ENCODE data around the gene CD72.

Gene CD72

DNA sequence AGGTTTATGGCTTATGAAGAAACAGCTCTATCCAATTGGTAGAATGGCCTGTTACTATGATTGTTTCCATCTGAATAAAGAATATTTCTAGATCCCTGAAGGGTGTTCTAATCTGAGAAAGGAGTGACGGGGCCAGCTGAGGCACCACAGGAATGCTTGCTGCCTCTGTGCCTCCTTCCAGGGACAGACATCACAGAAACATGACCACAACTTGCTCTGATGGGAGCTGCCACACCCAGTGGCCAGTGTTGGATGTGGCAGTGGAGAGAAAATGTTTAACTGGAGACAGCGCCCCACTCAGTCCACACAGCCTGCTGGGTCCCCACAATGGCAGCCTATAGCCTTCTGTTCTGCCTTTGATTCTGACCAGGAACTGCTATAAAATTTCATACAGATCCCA, 51.8 kb downstream of the CD72 start:
- TF ChIP-seq ZNF274 (IDR thresholded peaks at IDR 0.05; ENCODE audit: low read depth, low read length), result no peak
- no peak for TF ChIP-seq YY1 (IDR thresholded peaks at IDR 0.05; ENCODE audit: insufficient read depth, insufficient read length)
- TF ChIP-seq SUZ12 (IDR thresholded peaks at IDR 0.05; ENCODE audit: extremely low read depth, insufficient read depth, insufficient read length), result no peak
- Histone ChIP-seq H3K9ac (ENCODE audit: insufficient read length, low read depth) (no peak overlapping the region), H3K36me3 (ENCODE audit: insufficient read depth, insufficient read length, low read length) (peaks cover 19% of the 10 kb centered on the region), H3K4me1 (ENCODE audit: insufficient read depth, insufficient read length) (no peaks in the 10 kb centered on the region), H3K27me3 (ENCODE audit: insufficient read depth, insufficient read length) (no peaks in the 10 kb centered on the region), H3K4me3 (ENCODE audit: insufficient read length, low read depth) (no peak overlapping the region), H3K9me3 (ENCODE audit: insufficient read depth, low read length) (no peaks in the 10 kb centered on the region)
- DNase-seq (ENCODE audit: low read depth, low spot score), result no peak

- Histone ChIP-seq H3K9me3 (ENCODE audit: insufficient read depth, low read length) (no peaks in the 10 kb centered on the region), H3K4me3 (ENCODE audit: insufficient read length, low read depth) (no peak overlapping the region), H3K27me3 (ENCODE audit: insufficient read depth, insufficient read length) (no peaks in the 10 kb centered on the region), H3K9ac (ENCODE audit: insufficient read length, low read depth) (no peak overlapping the region), H3K4me1 (ENCODE audit: insufficient read depth, insufficient read length) (no peaks in the 10 kb centered on the region), H3K36me3 (ENCODE audit: insufficient read depth, insufficient read length, low read length) (peaks cover 37% of the 10 kb centered on the region)
- DNase-seq (ENCODE audit: low read depth, low spot score), result no peak
- TF ChIP-seq ZNF274 (IDR thresholded peaks at IDR 0.05; ENCODE audit: low read depth, low read length) (no peak), SUZ12 (IDR thresholded peaks at IDR 0.05; ENCODE audit: extremely low read depth, insufficient read depth, insufficient read length) (no peak), YY1 (IDR thresholded peaks at IDR 0.05; ENCODE audit: insufficient read depth, insufficient read length) (no peak)
Observed at GRCh38 chr9:35564658-35565061, 53.6 kb downstream of the CD72 start.

DNA sequence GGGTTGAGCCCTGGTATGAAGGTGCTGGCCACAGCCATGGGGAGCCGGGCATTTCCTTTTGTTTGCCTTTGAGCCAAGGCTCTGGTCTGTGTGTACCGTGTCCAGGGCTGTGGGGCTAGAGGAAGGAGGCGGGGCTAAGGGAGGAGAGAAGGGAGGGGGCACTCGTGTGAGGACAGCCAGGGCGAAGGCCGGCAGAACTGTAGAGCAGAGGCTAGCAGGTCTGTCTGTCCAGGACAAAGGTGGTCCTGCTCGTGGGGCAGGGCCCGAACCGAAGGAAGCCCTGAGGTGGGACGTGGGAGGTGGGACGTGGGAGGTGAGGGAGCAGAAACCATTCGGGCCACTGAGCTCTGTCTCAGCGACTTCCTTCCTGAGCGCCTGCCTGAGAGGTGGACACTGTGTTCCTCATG, 54.4 kb downstream of the CD72 start:
- Histone ChIP-seq H3K4me1 (ENCODE audit: insufficient read depth, insufficient read length) (no peaks in the 10 kb centered on the region), H3K36me3 (ENCODE audit: insufficient read depth, insufficient read length, low read length) (peaks cover 44% of the 10 kb centered on the region), H3K27me3 (ENCODE audit: insufficient read depth, insufficient read length) (no peaks in the 10 kb centered on the region), H3K9me3 (ENCODE audit: insufficient read depth, low read length) (no peaks in the 10 kb centered on the region), H3K4me3 (ENCODE audit: insufficient read length, low read depth) (no peak overlapping the region), H3K9ac (ENCODE audit: insufficient read length, low read depth) (peak overlapping the region; percentile 36)
- no peak for DNase-seq (ENCODE audit: low read depth, low spot score)
- TF ChIP-seq SUZ12 (IDR thresholded peaks at IDR 0.05; ENCODE audit: extremely low read depth, insufficient read depth, insufficient read length), result no peak
- no peak for TF ChIP-seq YY1 (IDR thresholded peaks at IDR 0.05; ENCODE audit: insufficient read depth, insufficient read length)
- no peak for TF ChIP-seq ZNF274 (IDR thresholded peaks at IDR 0.05; ENCODE audit: low read depth, low read length)

- H3K4me1 ChIP-seq (ENCODE audit: insufficient read depth, insufficient read length), result no peaks in the 10 kb centered on the region
- H3K36me3 ChIP-seq (ENCODE audit: insufficient read depth, insufficient read length, low read length), result peaks cover 51% of the 10 kb centered on the region
- H3K9me3 ChIP-seq (ENCODE audit: insufficient read depth, low read length), result no peaks in the 10 kb centered on the region
- no peak for TF ChIP-seq YY1 (IDR thresholded peaks at IDR 0.05; ENCODE audit: insufficient read depth, insufficient read length)
- TF ChIP-seq SUZ12 (IDR thresholded peaks at IDR 0.05; ENCODE audit: extremely low read depth, insufficient read depth, insufficient read length), result no peak
- no peak for TF ChIP-seq ZNF274 (IDR thresholded peaks at IDR 0.05; ENCODE audit: low read depth, low read length)
- DNase-seq (ENCODE audit: low read depth, low spot score), result no peak
- H3K27me3 ChIP-seq (ENCODE audit: insufficient read depth, insufficient read length), result no peaks in the 10 kb centered on the region
- H3K9ac ChIP-seq (ENCODE audit: insufficient read length, low read depth), result no peak overlapping the region
- H3K4me3 ChIP-seq (ENCODE audit: insufficient read length, low read depth), result no peak overlapping the region
Observed at GRCh38 chr9:35562895-35563780, 55.1 kb downstream of the CD72 start.

- H3K4me3 ChIP-seq (ENCODE audit: insufficient read length, low read depth), result no peak overlapping the region
- no peaks in the 10 kb centered on the region for H3K9me3 ChIP-seq (ENCODE audit: insufficient read depth, low read length)
- no peak for DNase-seq (ENCODE audit: low read depth, low spot score)
- H3K36me3 ChIP-seq (ENCODE audit: insufficient read depth, insufficient read length, low read length), result peaks cover 66% of the 10 kb centered on the region
- TF ChIP-seq ZNF274 (IDR thresholded peaks at IDR 0.05; ENCODE audit: low read depth, low read length), result no peak
- no peak for TF ChIP-seq YY1 (IDR thresholded peaks at IDR 0.05; ENCODE audit: insufficient read depth, insufficient read length)
- no peak for TF ChIP-seq SUZ12 (IDR thresholded peaks at IDR 0.05; ENCODE audit: extremely low read depth, insufficient read depth, insufficient read length)
- no peak overlapping the region for H3K9ac ChIP-seq (ENCODE audit: insufficient read length, low read depth)
- no peaks in the 10 kb centered on the region for H3K4me1 ChIP-seq (ENCODE audit: insufficient read depth, insufficient read length)
- H3K27me3 ChIP-seq (ENCODE audit: insufficient read depth, insufficient read length), result no peaks in the 10 kb centered on the region
Observed at GRCh38 chr9:35561468-35562261, 56.5 kb downstream of the CD72 start.

- Histone ChIP-seq H3K36me3 (ENCODE audit: insufficient read depth, insufficient read length, low read length) (peaks cover 74% of the 10 kb centered on the region), H3K9ac (ENCODE audit: insufficient read length, low read depth) (no peak overlapping the region), H3K27me3 (ENCODE audit: insufficient read depth, insufficient read length) (no peaks in the 10 kb centered on the region)
Observed at GRCh38 chr9:35560625-35561337, 57.4 kb downstream of the CD72 start.

More at GRCh38 chr9:35560625-35561337, 57.4 kb downstream of the CD72 start:
- Histone ChIP-seq H3K4me3 (ENCODE audit: insufficient read length, low read depth) (no peak overlapping the region), H3K9me3 (ENCODE audit: insufficient read depth, low read length) (no peaks in the 10 kb centered on the region), H3K4me1 (ENCODE audit: insufficient read depth, insufficient read length) (no peaks in the 10 kb centered on the region)
- DNase-seq (ENCODE audit: low read depth, low spot score), result no peak
- TF ChIP-seq ZNF274 (IDR thresholded peaks at IDR 0.05; ENCODE audit: low read depth, low read length) (no peak), YY1 (IDR thresholded peaks at IDR 0.05; ENCODE audit: insufficient read depth, insufficient read length) (no peak), SUZ12 (IDR thresholded peaks at IDR 0.05; ENCODE audit: extremely low read depth, insufficient read depth, insufficient read length) (no peak)
